Neutrophil (primary cell): ENCODE results near the gene SLC24A1.

ENCODE experiments used
- H3K27ac ChIP-seq: fragments of 200-600 bp; sonication (generic); 2 replicates; pipeline ENCODE4 v1.5.1; 2016; ENCODE audit warnings: mild to moderate bottlenecking, moderate library complexity
- H3K27me3 ChIP-seq: fragments of 200-600 bp; sonication (generic); 2 replicates; pipeline ENCODE4 v1.6.0; 2016; ENCODE audit warnings: mild to moderate bottlenecking
- H3K36me3 ChIP-seq: fragments of 200-600 bp; sonication (generic); 2 replicates; pipeline ENCODE4 v1.5.1; 2017
- H3K4me1 ChIP-seq, 2 experiments: fragments of 200-600 bp in 1 of 2; sonication (generic) in 1 of 2; 1 replicate in 1 of 2; 2 replicates in 1 of 2; pipeline versions ENCODE4 v1.5.1 to v1.6.1; 2013 to 2016; ENCODE audit warnings: low read depth in 1 of 2, low read length in 1 of 2, mild to moderate bottlenecking in 1 of 2, moderate library complexity in 1 of 2; ENCODE audit not compliant: control insufficient read depth in 1 of 2, insufficient read depth in 1 of 2
- H3K4me3 ChIP-seq, 2 experiments: fragments of 200-600 bp in 1 of 2; sonication (generic) in 1 of 2; 1 replicate in 1 of 2; 2 replicates in 1 of 2; pipeline ENCODE4 v1.5.1; 2013 to 2016; ENCODE audit warnings: low read depth in 1 of 2, low read length in 1 of 2, mild to moderate bottlenecking in 1 of 2, moderate library complexity in 1 of 2
- H3K9me3 ChIP-seq: fragments of 200-600 bp; sonication (generic); 2 replicates; pipeline ENCODE4 v1.5.1; 2016
- TF ChIP-seq, protein P1 (sequence below): fragments of 200-600 bp; sonication (generic); IDR thresholded peaks from 2 replicates; pipeline ENCODE4 v1.5.1; 2016; ENCODE audit warnings: antibody characterized with exemption

The SLC24A1 gene

DNA sequence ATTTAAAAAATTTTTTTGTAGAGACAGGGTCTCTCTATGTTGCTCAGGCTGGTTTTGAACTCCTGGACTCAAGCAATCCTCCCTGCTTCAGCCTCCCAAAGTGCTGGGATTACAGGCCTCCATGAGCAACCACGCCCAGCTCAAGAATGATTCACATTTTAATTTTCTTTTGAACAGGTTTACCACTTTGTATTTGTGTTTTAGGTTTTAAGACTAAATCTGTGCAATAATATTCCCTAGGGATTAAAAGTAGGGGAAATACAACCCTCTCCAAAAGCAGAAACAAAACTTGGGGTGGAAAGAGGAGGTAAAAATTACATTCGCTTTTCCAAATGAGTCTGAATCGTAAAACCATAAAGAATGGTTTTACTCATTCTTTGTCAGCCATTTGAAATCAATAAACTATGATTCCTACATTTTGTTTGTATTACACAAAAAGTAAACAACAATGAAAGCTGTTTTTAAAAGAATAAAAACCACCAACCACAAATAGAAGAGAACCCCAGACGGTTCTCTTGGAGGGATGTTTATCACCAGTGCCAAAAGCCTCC, 37.8 kb downstream of the SLC24A1 start:
- H3K27me3 ChIP-seq = no peaks in the 10 kb centered on the region
- H3K9me3 ChIP-seq = no peaks in the 10 kb centered on the region
- H3K36me3 ChIP-seq = peaks cover 95% of the 10 kb centered on the region
- H3K27ac ChIP-seq = no peak overlapping the region
- no peak overlapping the region for H3K4me3 ChIP-seq
- TF ChIP-seq, protein P1, sequence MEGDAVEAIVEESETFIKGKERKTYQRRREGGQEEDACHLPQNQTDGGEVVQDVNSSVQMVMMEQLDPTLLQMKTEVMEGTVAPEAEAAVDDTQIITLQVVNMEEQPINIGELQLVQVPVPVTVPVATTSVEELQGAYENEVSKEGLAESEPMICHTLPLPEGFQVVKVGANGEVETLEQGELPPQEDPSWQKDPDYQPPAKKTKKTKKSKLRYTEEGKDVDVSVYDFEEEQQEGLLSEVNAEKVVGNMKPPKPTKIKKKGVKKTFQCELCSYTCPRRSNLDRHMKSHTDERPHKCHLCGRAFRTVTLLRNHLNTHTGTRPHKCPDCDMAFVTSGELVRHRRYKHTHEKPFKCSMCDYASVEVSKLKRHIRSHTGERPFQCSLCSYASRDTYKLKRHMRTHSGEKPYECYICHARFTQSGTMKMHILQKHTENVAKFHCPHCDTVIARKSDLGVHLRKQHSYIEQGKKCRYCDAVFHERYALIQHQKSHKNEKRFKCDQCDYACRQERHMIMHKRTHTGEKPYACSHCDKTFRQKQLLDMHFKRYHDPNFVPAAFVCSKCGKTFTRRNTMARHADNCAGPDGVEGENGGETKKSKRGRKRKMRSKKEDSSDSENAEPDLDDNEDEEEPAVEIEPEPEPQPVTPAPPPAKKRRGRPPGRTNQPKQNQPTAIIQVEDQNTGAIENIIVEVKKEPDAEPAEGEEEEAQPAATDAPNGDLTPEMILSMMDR = no peak
- H3K4me1 ChIP-seq = no peaks in the 10 kb centered on the region

DNA sequence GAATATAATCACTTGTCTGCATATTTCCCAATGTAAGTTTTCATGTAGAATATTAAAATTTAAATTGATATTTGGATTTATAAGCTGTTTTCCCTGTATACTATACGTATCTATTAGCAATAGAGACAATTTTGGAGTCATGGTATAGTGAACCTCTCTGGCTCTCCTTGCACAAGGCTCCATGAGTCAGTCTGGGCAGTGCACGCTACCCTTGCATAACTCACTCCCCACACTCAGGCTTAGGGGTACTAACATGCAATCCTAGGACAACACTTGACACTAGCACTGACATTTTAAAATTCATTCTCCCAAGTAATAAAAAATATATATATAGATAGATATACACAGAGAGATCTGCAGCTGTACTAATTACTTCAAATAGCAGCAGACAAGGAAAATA, 39.2 kb downstream of the SLC24A1 start:
- TF ChIP-seq, protein P1 = no peak
- no peak overlapping the region for H3K27ac ChIP-seq
- H3K4me3 ChIP-seq = no peak overlapping the region
- H3K36me3 ChIP-seq = peaks cover 93% of the 10 kb centered on the region
- no peaks in the 10 kb centered on the region for H3K27me3 ChIP-seq
- H3K4me1 ChIP-seq = no peaks in the 10 kb centered on the region
- no peaks in the 10 kb centered on the region for H3K9me3 ChIP-seq

GRCh38 chr15:65663521-65663920, 41.8 kb downstream of the SLC24A1 start:
- Histone ChIP-seq H3K36me3 (peaks cover 90% of the 10 kb centered on the region), H3K4me3 (no peak overlapping the region), H3K4me1 (no peaks in the 10 kb centered on the region), H3K27me3 (no peaks in the 10 kb centered on the region), H3K9me3 (no peaks in the 10 kb centered on the region), H3K27ac (no peak overlapping the region)
- TF ChIP-seq, protein P1 = no peak

- peaks cover 89% of the 10 kb centered on the region for H3K36me3 ChIP-seq
- no peak overlapping the region for H3K27ac ChIP-seq
- H3K4me3 ChIP-seq = no peak overlapping the region
- H3K9me3 ChIP-seq = no peaks in the 10 kb centered on the region
- no peaks in the 10 kb centered on the region for H3K27me3 ChIP-seq
- H3K4me1 ChIP-seq = no peaks in the 10 kb centered on the region
- TF ChIP-seq, protein P1 = no peak
Observed at GRCh38 chr15:65666257-65666656, 44.5 kb downstream of the SLC24A1 start.

DNA sequence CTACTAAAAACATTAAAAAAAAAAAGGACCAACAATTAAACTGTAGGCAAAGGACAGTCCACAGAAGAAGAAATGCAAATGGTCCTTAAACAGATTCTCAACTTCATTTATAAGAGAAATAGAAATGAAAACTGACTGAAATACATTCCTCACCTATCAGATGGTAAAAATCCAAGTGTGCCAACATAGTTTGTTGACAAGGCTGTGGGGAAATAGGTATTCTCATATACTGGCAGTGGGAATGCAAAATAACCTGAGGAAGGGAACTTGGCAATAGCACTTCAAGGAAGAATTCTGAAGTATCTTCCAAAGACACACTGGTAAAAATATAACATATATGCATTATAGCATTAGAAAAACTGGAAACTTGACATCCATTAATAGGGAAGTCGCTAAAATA, 53.8 kb downstream of the SLC24A1 start:
- no peaks in the 10 kb centered on the region for H3K4me1 ChIP-seq
- no peaks in the 10 kb centered on the region for H3K9me3 ChIP-seq
- no peak overlapping the region for H3K27ac ChIP-seq
- TF ChIP-seq, protein P1 = no peak
- peaks cover 42% of the 10 kb centered on the region for H3K36me3 ChIP-seq
- no peaks in the 10 kb centered on the region for H3K27me3 ChIP-seq
- no peak overlapping the region for H3K4me3 ChIP-seq

- H3K27me3 ChIP-seq = no peaks in the 10 kb centered on the region
- no peak overlapping the region for H3K27ac ChIP-seq
- TF ChIP-seq, protein P1 = no peak
- no peaks in the 10 kb centered on the region for H3K4me1 ChIP-seq
- H3K9me3 ChIP-seq = no peaks in the 10 kb centered on the region
- H3K36me3 ChIP-seq = peaks cover 41% of the 10 kb centered on the region
- no peak overlapping the region for H3K4me3 ChIP-seq
Observed at GRCh38 chr15:65676123-65676522, 54.4 kb downstream of the SLC24A1 start.
